Measurements from ENCODE around the gene FBRSL1.
"Not testable (repeated sequence)": the region's sequence is repeated elsewhere in the genome, so short reads cannot be mapped to it uniquely, and the experiment has no call there.

The FBRSL1 gene

GRCh38 chr12:132471011-132471857 lies 18.7 kb upstream of the FBRSL1 start:
- H3K4me3 ChIP-seq (replicated peaks; ENCODE audit: low read depth, low read length): no peak overlapping the region
- no peak for DNase-seq (ENCODE audit: extremely low read depth, low read depth)
- TF ChIP-seq, protein P1, sequence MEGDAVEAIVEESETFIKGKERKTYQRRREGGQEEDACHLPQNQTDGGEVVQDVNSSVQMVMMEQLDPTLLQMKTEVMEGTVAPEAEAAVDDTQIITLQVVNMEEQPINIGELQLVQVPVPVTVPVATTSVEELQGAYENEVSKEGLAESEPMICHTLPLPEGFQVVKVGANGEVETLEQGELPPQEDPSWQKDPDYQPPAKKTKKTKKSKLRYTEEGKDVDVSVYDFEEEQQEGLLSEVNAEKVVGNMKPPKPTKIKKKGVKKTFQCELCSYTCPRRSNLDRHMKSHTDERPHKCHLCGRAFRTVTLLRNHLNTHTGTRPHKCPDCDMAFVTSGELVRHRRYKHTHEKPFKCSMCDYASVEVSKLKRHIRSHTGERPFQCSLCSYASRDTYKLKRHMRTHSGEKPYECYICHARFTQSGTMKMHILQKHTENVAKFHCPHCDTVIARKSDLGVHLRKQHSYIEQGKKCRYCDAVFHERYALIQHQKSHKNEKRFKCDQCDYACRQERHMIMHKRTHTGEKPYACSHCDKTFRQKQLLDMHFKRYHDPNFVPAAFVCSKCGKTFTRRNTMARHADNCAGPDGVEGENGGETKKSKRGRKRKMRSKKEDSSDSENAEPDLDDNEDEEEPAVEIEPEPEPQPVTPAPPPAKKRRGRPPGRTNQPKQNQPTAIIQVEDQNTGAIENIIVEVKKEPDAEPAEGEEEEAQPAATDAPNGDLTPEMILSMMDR (IDR thresholded peaks at IDR 0.05; ENCODE audit: low read depth, low read length, missing control alignments): no peak

DNA sequence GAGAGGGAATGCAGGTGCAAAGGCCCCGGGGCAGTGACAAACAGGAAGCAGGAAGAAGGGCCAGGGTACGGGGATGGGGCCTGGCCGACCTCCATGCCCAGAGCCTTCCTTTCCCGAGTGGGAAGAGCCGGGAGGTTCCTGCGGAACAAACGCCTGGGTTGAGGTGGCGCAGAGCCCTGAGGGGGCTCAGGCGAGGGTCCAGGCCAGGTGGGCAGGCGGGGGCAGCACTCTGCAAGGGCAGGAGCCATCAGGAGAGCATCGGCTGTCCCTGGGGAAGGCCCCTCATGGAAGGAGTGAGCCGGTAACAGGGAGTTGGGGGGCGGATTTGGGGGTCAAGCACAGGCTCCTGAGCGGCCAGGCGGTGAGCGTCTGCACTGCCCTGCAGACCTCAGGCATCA lies 18.1 kb upstream of the FBRSL1 start:
- TF ChIP-seq, protein P1 (IDR thresholded peaks at IDR 0.05; ENCODE audit: low read depth, low read length, missing control alignments): no peak
- no peak overlapping the region for H3K4me3 ChIP-seq (replicated peaks; ENCODE audit: low read depth, low read length)
- no peak for DNase-seq (ENCODE audit: extremely low read depth, low read depth)

- H3K4me3 ChIP-seq (replicated peaks; ENCODE audit: low read depth, low read length): no peak overlapping the region
- TF ChIP-seq, protein P1 (IDR thresholded peaks at IDR 0.05; ENCODE audit: low read depth, low read length, missing control alignments): no peak
- DNase-seq (ENCODE audit: extremely low read depth, low read depth): no peak
Observed at GRCh38 chr12:132472386-132472785, 17.6 kb upstream of the FBRSL1 start.

DNA sequence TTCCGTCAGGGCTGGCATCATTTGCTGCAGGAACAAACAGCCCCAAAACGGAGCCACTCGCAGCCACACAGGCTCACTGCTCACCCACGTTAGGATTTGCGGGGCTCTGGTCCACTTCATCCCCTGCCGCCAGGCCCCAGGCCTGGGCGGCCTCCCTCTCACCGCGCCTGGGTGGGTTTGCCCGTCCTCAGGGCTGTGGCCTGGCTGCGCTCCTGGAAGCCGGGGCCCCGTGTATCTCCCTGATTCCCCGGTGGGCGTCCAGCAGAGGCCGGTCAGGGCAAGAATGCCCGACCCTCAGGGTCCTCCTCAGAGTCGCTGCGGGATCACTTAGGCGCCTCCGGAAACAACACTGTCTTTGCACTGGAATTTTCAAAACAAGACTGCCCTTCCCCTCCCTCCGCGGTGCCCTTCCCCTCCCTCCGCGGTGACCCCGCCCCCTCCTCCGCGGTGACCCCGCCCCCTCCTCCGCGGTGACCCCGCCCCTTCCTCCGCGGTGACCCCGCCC lies 15.7 kb upstream of the FBRSL1 start:
- TF ChIP-seq, protein P1 (IDR thresholded peaks at IDR 0.05; ENCODE audit: low read depth, low read length, missing control alignments): no peak
- DNase-seq (ENCODE audit: extremely low read depth, low read depth): no peak
- H3K4me3 ChIP-seq (replicated peaks; ENCODE audit: low read depth, low read length): no peak overlapping the region

GRCh38 chr12:132474799-132475303 lies 15.1 kb upstream of the FBRSL1 start:
- H3K4me3 ChIP-seq (replicated peaks; ENCODE audit: low read depth, low read length); DNase-seq (ENCODE audit: extremely low read depth, low read depth): not testable (repeated sequence)

DNA sequence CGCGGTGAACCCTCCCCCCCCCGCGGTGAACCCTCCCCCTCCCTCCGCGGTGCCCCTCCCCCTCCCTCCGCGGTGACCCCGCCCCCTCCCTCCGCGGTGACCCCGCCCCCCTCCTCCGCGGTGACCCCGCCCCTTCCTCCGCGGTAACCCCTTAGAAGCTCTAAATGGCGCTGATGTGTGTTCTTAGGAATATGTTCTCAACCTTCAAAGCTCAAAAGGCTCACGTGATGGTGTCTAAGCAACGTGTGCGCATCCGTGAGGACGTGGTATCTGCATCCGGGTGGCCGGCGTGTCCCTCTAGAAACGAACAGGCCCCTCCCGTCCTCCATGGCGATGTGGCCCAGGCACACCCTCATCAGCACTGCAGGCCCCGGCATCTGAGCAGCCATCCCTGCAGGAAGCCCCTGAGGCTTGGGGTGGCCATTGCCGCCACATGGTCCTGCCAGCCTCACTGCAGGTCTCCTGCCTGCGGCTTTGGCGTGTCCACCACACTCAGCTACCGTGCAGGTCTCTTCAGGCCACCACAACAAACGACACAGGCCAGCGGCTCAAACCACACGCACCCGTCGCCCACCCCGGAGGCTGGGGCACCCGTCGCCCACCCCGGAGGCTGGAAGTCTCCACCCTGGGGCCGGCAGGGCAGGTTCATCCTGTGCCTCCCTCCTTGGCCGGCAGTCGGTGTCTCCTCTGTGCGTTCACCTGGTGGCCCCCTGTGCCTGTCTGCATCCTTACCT lies 14.5 kb upstream of the FBRSL1 start:
- TF ChIP-seq, protein P1 (IDR thresholded peaks at IDR 0.05; ENCODE audit: low read depth, low read length, missing control alignments): no peak
- DNase-seq (ENCODE audit: extremely low read depth, low read depth): no peak
- no peak overlapping the region for H3K4me3 ChIP-seq (replicated peaks; ENCODE audit: low read depth, low read length)

DNA sequence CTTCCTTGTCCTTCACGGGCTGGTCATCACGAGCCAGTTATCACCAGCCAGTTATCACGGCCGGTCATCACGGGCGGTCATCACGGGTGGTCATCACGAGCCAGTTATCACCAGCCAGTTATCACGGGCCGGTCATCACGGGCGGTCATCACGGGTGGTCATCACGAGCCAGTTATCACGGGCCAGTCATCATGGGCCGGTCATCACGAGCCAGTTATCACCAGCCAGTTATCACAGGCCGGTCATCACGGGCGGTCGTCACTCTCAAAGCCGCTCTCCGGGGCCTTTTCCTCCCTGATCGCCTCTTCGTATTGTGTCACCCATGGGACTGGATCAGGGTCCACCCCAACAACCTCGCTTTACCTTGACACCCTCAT lies 13.9 kb upstream of the FBRSL1 start:
- no peak for DNase-seq (ENCODE audit: extremely low read depth, low read depth)
- TF ChIP-seq, protein P1 (IDR thresholded peaks at IDR 0.05; ENCODE audit: low read depth, low read length, missing control alignments): no peak
- H3K4me3 ChIP-seq (replicated peaks; ENCODE audit: low read depth, low read length): no peak overlapping the region
